ENCODE data around the gene GPR160. TPM values are rescaled to one million over a fixed set of nuclear protein-coding genes. Genes with fewer than 3 reads are reported as not detected.

Gene GPR160
- total RNA-seq, 1 donor from 2014 or later = 7.3 TPM

DNA sequence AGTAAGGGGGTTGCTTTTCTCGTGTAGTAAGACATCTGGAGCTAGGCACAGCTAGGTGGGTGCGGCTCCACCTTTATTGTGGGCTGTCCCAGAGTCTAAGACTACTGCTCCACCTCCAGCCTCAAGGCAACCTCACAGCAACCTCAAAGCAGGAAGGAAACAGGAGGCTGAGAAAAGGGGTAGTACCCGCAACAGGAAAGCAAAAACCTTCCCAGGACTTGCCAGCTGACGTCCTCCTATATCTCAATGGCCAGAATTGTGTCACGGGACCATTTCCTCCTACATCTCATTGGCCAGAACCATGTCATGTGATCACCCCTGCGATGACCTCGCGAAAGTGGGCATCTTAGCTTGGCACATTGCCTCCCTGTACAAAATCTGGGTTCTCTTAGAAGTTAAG, 4.3 kb upstream of the GPR160 start:
- Histone ChIP-seq H3K27me3 (peaks cover 6% of the 10 kb centered on the region), H3K4me1 (peaks cover 0 to 5% of the 10 kb centered on the region in 2 donors), H3K27ac (no peak overlapping the region), H3K4me3 (no peak overlapping the region), H3K36me3 (no peaks in the 10 kb centered on the region), H3K9me3 (no peaks in the 10 kb centered on the region)
- DNase-seq (ENCODE audit: low spot score in 2 of 2) = no peak
- TF ChIP-seq, protein P1, sequence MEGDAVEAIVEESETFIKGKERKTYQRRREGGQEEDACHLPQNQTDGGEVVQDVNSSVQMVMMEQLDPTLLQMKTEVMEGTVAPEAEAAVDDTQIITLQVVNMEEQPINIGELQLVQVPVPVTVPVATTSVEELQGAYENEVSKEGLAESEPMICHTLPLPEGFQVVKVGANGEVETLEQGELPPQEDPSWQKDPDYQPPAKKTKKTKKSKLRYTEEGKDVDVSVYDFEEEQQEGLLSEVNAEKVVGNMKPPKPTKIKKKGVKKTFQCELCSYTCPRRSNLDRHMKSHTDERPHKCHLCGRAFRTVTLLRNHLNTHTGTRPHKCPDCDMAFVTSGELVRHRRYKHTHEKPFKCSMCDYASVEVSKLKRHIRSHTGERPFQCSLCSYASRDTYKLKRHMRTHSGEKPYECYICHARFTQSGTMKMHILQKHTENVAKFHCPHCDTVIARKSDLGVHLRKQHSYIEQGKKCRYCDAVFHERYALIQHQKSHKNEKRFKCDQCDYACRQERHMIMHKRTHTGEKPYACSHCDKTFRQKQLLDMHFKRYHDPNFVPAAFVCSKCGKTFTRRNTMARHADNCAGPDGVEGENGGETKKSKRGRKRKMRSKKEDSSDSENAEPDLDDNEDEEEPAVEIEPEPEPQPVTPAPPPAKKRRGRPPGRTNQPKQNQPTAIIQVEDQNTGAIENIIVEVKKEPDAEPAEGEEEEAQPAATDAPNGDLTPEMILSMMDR (IDR thresholded peaks at IDR 0.05) = no peak
- intact Hi-C loops (cut with DNase I) = no loop called here

DNA sequence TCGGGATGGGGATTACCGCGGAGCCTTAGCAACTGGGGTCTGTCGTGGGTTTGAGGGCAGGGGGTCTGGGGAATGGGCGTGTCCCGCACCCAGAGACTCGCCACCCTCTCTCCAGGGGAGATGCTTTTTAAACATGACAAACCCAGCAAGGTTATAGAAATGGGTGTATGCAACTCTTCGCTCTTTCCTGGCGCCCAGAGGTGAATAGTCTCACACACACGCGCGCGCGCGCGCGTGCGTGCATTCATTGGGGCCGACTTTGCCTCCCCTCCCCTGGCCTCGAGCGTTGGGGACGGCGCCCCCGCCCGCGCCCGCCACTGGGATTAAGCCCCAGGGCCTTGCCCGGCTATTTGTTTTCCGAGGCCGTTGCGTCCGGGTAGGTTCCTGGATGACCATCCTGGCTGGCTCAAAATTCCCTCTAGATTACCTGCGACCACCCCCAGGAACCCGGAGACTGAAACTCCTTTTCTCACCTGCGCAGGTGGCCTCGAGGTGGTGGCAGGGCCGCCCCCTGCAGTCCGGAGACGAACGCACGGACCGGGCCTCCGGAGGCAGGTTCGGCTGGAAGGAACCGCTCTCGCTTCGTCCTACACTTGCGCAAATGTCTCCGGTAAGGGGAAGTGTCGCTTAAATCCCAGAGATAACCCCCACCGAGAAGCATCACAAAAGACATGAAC, 777 bp downstream of the GPR160 start:
- no peak overlapping the region for H3K27ac ChIP-seq
- intact Hi-C loops (cut with DNase I) = no loop called here
- TF ChIP-seq, protein P1 (IDR thresholded peaks at IDR 0.05) = no peak
- no peaks in the 10 kb centered on the region for H3K36me3 ChIP-seq
- H3K9me3 ChIP-seq = no peaks in the 10 kb centered on the region
- peaks cover 4 to 5% of the 10 kb centered on the region in 2 donors for H3K4me1 ChIP-seq
- H3K27me3 ChIP-seq = peaks cover 6% of the 10 kb centered on the region
- H3K4me3 ChIP-seq = peak overlapping the region; percentile 59 to 74
- DNase-seq (ENCODE audit: low spot score in 2 of 2) = no peak

DNA sequence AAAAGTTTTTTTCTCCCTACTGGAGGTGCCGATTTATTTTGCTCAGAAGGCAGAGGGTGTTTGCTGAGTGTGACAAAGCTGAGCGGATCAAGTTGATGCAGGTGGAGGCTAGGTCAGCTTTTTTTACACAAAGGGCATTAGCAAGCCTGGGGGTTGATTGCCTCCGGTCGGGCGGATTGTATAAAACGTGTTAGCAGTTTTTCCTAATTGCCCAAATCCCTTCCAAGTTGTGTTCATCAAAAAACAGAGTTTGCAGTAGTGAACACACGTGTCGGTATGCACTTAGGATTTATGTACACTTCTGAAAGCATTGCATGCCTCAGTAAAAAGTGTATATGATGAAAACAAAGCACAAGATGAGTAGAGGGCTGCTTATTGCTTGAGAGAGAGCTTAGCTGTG, 2.6 kb downstream of the GPR160 start:
- Histone ChIP-seq H3K4me3 (no peak overlapping the region), H3K27me3 (peaks cover 6% of the 10 kb centered on the region), H3K9me3 (no peaks in the 10 kb centered on the region), H3K36me3 (no peaks in the 10 kb centered on the region), H3K27ac (no peak overlapping the region), H3K4me1 (peaks cover 4 to 5% of the 10 kb centered on the region in 2 donors)
- DNase-seq (ENCODE audit: low spot score in 2 of 2) = no peak
- TF ChIP-seq, protein P1 (IDR thresholded peaks at IDR 0.05) = no peak
- intact Hi-C loops (cut with DNase I) = no loop called here

DNA sequence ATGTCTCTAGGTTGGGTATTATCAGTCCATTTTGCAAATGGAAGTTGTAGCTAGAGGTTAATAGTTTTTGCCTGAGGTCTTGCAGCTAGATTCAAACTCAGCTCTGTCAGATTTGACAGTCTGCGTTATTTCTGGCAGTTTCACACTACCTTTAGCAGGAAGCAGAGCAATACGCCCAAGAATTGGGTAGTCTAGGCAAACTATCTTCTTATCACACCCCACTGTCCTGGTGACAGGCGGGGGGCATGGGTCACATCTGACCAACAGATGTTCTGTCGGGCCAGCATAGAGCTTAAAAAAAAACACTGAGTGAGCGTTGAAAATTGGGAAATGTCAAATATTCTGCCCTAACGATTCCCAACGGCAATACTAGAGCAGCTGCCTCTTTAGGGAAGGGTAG, 5.7 kb downstream of the GPR160 start:
- intact Hi-C loops (cut with DNase I) = no loop called here
- H3K36me3 ChIP-seq = no peaks in the 10 kb centered on the region
- H3K4me1 ChIP-seq = peaks cover 0 to 4% of the 10 kb centered on the region in 2 donors
- no peak for DNase-seq (ENCODE audit: low spot score in 2 of 2)
- H3K27ac ChIP-seq = no peak overlapping the region
- TF ChIP-seq, protein P1 (IDR thresholded peaks at IDR 0.05) = no peak
- no peaks in the 10 kb centered on the region for H3K9me3 ChIP-seq
- H3K27me3 ChIP-seq = no peaks in the 10 kb centered on the region
- no peak overlapping the region for H3K4me3 ChIP-seq

GRCh38 chr3:170044271-170044670, 6.5 kb downstream of the GPR160 start:
- H3K27me3 ChIP-seq = no peaks in the 10 kb centered on the region
- no peaks in the 10 kb centered on the region for H3K9me3 ChIP-seq
- H3K4me1 ChIP-seq = no peaks in the 10 kb centered on the region
- TF ChIP-seq, protein P1 (IDR thresholded peaks at IDR 0.05) = no peak
- H3K4me3 ChIP-seq = no peak overlapping the region
- intact Hi-C loops (cut with DNase I) = no loop called here
- H3K36me3 ChIP-seq = no peaks in the 10 kb centered on the region
- no peak for DNase-seq (ENCODE audit: low spot score in 2 of 2)
- H3K27ac ChIP-seq = no peak overlapping the region
